ENCODE results near the gene PGAM5. TPM values are rescaled to one million over a fixed set of nuclear protein-coding genes. Genes with fewer than 3 reads are reported as not detected.

The PGAM5 gene
- polyA plus RNA-seq, 2 of the 4 experiments (the other 2 are of a cell fraction): 29.3 to 51.3 TPM

- no peak for ATAC-seq
- POLR2A ChIA-PET: interaction anchor here (1.3 kb wide), 1 partner anchor 21 kb away, joined by 3 read pairs; no protein-coding TSS in a partner anchor
- Histone ChIP-seq H3K4me3 (no peak overlapping the region), H3K4me2 (no peak overlapping the region), H3K9me3 (no peaks in the 10 kb centered on the region), H3K27ac (no peak overlapping the region), H3K4me1 (no peaks in the 10 kb centered on the region)
- no peak for FAIRE-seq
- CTCF ChIA-PET: interaction anchor here (2.7 kb wide), 1 partner anchor 11 kb away, joined by 5 read pairs; no protein-coding TSS in a partner anchor
- DNase-seq (ENCODE audit: low read depth in 1 of 2, low spot score in 1 of 2): no peak
- 93% methylated on average over 19 of the region's 19 CpGs for WGBS (ENCODE audit: missing lambda C conversion rate)
- TF ChIP-seq RFX5 (IDR thresholded peaks at IDR 0.05) (no peak), HOXB13 (CRISPR knock-in tag; IDR thresholded peaks at IDR 0.05; ENCODE audit: low read depth) (no peak), USF2 (IDR thresholded peaks at IDR 0.05) (no peak)
These were observed 29.1 kb downstream of the PGAM5 start for GRCh38 chr12:132739600-132740312.

DNA sequence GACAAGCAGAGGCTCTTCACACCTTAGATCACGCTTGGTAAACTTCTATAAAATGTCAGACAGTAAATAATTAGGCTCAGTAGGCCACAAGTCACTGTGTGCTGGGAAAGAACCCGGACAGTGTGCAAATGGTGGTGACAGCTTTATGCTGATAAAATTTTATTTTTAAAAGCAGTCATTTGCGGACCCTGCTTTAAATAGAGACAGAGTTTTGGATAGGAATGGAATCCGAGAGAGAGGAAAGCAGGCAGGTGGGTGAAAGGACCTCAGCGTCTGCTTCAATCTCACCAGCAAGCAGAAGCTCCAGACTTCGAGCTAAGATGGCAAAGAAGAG is 29.6 kb downstream of the PGAM5 start:
- no peak for ATAC-seq
- Histone ChIP-seq H3K4me2 (no peak overlapping the region), H3K4me1 (no peaks in the 10 kb centered on the region), H3K27ac (no peak overlapping the region), H3K9me3 (no peaks in the 10 kb centered on the region), H3K4me3 (no peak overlapping the region)
- DNase-seq (ENCODE audit: low read depth in 1 of 2, low spot score in 1 of 2): no peak
- WGBS (ENCODE audit: missing lambda C conversion rate): 92% methylated on average over 6 of the region's 6 CpGs
- CTCF ChIA-PET: interaction anchor here (1.4 to 2.7 kb wide), 2 partner anchors 11 to 16 kb away, joined by 3 to 5 read pairs; no protein-coding TSS in a partner anchor
- POLR2A ChIA-PET: interaction anchor here (1.3 kb wide), 1 partner anchor 20 kb away, joined by 3 read pairs; no protein-coding TSS in a partner anchor
- FAIRE-seq: no peak
- TF ChIP-seq GATA3 (IDR thresholded peaks at IDR 0.05; ENCODE audit: borderline replicate concordance) (no peak), RCOR1 (IDR thresholded peaks at IDR 0.05; ENCODE audit: low read depth, low read length) (no peak)

GRCh38 chr12:132740652-132741051 is 30.0 kb downstream of the PGAM5 start:
- Histone ChIP-seq H3K4me2 (no peak overlapping the region), H3K4me3 (no peak overlapping the region), H3K9me3 (no peaks in the 10 kb centered on the region), H3K4me1 (no peaks in the 10 kb centered on the region), H3K27ac (no peak overlapping the region)
- FAIRE-seq (no peak), ATAC-seq (no peak), DNase-seq (ENCODE audit: low read depth in 1 of 2, low spot score in 1 of 2) (no peak)
- ChIA-PET POLR2A (interaction anchor here (1.3 kb wide), 1 partner anchor 20 kb away, joined by 3 read pairs; no protein-coding TSS in a partner anchor), CTCF (interaction anchor here (1.4 to 2.7 kb wide), 2 partner anchors 10 to 17 kb away, joined by 3 to 5 read pairs; no protein-coding TSS in a partner anchor)
- TF ChIP-seq TP53 (CRISPR knock-in tag; IDR thresholded peaks at IDR 0.05): no peak
- TF ChIP-seq, protein P1, sequence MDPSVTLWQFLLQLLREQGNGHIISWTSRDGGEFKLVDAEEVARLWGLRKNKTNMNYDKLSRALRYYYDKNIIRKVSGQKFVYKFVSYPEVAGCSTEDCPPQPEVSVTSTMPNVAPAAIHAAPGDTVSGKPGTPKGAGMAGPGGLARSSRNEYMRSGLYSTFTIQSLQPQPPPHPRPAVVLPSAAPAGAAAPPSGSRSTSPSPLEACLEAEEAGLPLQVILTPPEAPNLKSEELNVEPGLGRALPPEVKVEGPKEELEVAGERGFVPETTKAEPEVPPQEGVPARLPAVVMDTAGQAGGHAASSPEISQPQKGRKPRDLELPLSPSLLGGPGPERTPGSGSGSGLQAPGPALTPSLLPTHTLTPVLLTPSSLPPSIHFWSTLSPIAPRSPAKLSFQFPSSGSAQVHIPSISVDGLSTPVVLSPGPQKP (IDR thresholded peaks at IDR 0.05; ENCODE audit: low read depth, low read length): no peak
- TF ChIP-seq JUNB (IDR thresholded peaks at IDR 0.05): no peak
- 89% methylated on average over 11 of the region's 11 CpGs for WGBS (ENCODE audit: missing lambda C conversion rate)

DNA sequence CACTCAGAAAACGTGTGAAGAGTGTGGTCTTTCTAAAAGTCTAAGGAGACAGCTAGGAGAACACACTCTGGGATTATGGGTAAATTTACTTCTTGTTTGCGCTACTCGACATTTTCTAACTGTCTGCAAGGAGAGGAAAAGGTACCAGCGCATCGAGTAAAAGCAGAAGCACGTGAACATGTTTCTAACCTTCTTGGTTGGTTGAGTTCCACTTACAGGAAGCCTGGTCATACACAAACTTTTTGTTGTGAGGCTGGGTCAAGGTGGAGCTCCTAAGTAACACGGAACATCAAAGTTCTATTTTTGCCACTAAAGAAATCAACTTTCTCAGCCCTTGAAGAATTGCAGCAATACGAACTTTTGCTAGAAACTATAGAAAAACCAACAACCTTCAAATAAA is 31.0 kb downstream of the PGAM5 start:
- ChIA-PET POLR2A (no interaction called here), CTCF (interaction anchor here (0.7 to 2.7 kb wide), 5 partner anchors 9 to 26 kb away, joined by 3 to 5 read pairs (median 4); no protein-coding TSS in a partner anchor)
- WGBS (ENCODE audit: missing lambda C conversion rate): 87% methylated on average over 8 of the region's 8 CpGs
- DNase-seq (ENCODE audit: low read depth in 1 of 2, low spot score in 1 of 2) (no peak), FAIRE-seq (no peak), ATAC-seq (no peak)
- no peak overlapping the region for H3K4me3 ChIP-seq
- no peaks in the 10 kb centered on the region for H3K4me1 ChIP-seq
- TF ChIP-seq PHF8 (IDR thresholded peaks at IDR 0.05; ENCODE audit: borderline replicate concordance, low read depth) (no peak), HEYL (CRISPR knock-in tag; IDR thresholded peaks at IDR 0.05) (no peak), ZFP36 (IDR thresholded peaks at IDR 0.05; ENCODE audit: borderline replicate concordance, partially characterized antibody) (no peak), FOXS1 (CRISPR knock-in tag; IDR thresholded peaks at IDR 0.05) (no peak), JUNB (IDR thresholded peaks at IDR 0.05) (no peak), EP300 (IDR thresholded peaks at IDR 0.05) (no peak)
- no peaks in the 10 kb centered on the region for H3K9me3 ChIP-seq
- no peak overlapping the region for H3K27ac ChIP-seq
- H3K4me2 ChIP-seq: no peak overlapping the region

DNA sequence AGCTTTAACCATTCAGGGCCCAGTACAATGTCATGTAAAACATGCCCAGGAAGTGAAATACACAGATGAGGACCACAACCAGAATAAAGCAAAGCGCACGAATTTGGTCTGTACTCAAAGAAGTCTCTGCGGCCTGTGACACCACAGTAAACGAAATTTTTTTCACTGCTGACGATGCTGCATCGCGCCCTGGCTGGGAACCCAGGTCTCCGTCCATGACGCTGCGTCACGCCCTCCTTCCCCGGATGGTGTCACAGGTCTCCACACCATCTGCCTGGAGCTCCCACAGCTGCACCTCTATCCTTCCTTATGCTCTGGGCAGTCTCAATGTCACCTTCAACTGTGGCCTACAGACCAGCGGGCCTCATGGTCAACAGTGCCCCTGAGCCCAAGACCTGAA is 33.2 kb downstream of the PGAM5 start:
- Histone ChIP-seq H3K4me3 (no peak overlapping the region), H3K4me2 (no peak overlapping the region), H3K4me1 (no peaks in the 10 kb centered on the region), H3K27ac (no peak overlapping the region), H3K9me3 (no peaks in the 10 kb centered on the region)
- TF ChIP-seq SREBF2 (IDR thresholded peaks at IDR 0.05) (no peak), PBX3 (IDR thresholded peaks at IDR 0.05) (no peak), RARB (CRISPR knock-in tag; IDR thresholded peaks at IDR 0.05) (no peak), NFE2L2 (conservative IDR thresholded peaks at IDR 0.05; ENCODE audit: low read length) (no peak), JUN (IDR thresholded peaks at IDR 0.05) (no peak), CHD4 (IDR thresholded peaks at IDR 0.05; ENCODE audit: borderline replicate concordance) (no peak), RNF2 (IDR thresholded peaks at IDR 0.05; ENCODE audit: borderline replicate concordance, low read depth) (no peak), MYC (IDR thresholded peaks at IDR 0.05; ENCODE audit: borderline replicate concordance, low read length) (no peak), BCL3 (IDR thresholded peaks at IDR 0.05) (no peak), ZNF302 (CRISPR knock-in tag; IDR thresholded peaks at IDR 0.05) (no peak), PHF8 (IDR thresholded peaks at IDR 0.05; ENCODE audit: borderline replicate concordance, low read depth) (no peak), RFX5 (IDR thresholded peaks at IDR 0.05) (no peak), RCOR1 (IDR thresholded peaks at IDR 0.05; ENCODE audit: low read depth, low read length) (no peak)
- FAIRE-seq: no peak
- ChIA-PET CTCF (interaction anchor here (1.4 kb wide), 1 partner anchor 10 kb away, joined by 4 read pairs; no protein-coding TSS in a partner anchor), POLR2A (no interaction called here)
- 87% methylated on average over 13 of the region's 13 CpGs for WGBS (ENCODE audit: missing lambda C conversion rate)
- DNase-seq (ENCODE audit: low read depth in 1 of 2, low spot score in 1 of 2): no peak
- ATAC-seq: no peak
